Measurements from ENCODE around the gene YIF1B.

YIF1B gene

DNA sequence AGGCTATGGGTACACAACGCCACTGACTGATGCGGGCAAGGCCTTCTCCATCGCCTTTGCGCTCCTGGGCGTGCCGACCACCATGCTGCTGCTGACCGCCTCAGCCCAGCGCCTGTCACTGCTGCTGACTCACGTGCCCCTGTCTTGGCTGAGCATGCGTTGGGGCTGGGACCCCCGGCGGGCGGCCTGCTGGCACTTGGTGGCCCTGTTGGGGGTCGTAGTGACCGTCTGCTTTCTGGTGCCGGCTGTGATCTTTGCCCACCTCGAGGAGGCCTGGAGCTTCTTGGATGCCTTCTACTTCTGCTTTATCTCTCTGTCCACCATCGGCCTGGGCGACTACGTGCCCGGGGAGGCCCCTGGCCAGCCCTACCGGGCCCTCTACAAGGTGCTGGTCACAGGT is 10.8 kb upstream of the YIF1B start:
- TF ChIP-seq, protein P1, sequence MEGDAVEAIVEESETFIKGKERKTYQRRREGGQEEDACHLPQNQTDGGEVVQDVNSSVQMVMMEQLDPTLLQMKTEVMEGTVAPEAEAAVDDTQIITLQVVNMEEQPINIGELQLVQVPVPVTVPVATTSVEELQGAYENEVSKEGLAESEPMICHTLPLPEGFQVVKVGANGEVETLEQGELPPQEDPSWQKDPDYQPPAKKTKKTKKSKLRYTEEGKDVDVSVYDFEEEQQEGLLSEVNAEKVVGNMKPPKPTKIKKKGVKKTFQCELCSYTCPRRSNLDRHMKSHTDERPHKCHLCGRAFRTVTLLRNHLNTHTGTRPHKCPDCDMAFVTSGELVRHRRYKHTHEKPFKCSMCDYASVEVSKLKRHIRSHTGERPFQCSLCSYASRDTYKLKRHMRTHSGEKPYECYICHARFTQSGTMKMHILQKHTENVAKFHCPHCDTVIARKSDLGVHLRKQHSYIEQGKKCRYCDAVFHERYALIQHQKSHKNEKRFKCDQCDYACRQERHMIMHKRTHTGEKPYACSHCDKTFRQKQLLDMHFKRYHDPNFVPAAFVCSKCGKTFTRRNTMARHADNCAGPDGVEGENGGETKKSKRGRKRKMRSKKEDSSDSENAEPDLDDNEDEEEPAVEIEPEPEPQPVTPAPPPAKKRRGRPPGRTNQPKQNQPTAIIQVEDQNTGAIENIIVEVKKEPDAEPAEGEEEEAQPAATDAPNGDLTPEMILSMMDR (IDR thresholded peaks at IDR 0.05), result no peak
- H3K4me1 ChIP-seq, result peaks cover 0 to 6% (median 2%) of the 10 kb centered on the region in 4 donors
- intact Hi-C loops (cut with DNase I; ENCODE audit: low total_unique reads), result no loop called here
- H3K9me3 ChIP-seq, result no peaks in the 10 kb centered on the region
- no peak overlapping the region for H3K4me3 ChIP-seq
- DNase-seq, result no peak
- H3K36me3 ChIP-seq, result peaks cover 9 to 33% (median 17%) of the 10 kb centered on the region in 3 donors
- no peak overlapping the region for H3K27ac ChIP-seq
- H3K27me3 ChIP-seq, result no peaks in the 10 kb centered on the region

DNA sequence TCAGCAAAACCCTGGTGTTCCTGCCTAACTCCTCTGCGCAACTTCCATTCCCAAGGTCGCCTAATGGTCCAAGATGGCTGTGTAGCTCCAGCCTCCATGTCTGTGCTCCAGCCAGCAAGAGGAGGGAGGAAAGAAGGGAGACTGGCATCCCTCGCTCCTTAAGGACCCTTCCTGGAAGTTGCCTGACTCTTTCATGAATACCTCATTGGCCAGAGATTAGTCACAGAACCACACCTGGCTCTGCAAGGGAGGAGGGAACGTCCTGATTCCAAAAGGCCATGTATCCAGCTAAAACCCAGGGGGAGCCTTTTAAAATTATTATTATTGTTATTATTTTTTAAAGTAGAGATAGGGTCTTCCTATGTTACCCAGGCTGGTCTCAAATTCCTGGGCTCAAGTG is 8.7 kb upstream of the YIF1B start:
- Histone ChIP-seq H3K27me3 (no peaks in the 10 kb centered on the region), H3K36me3 (peaks cover 9 to 33% (median 17%) of the 10 kb centered on the region in 3 donors), H3K4me3 (no peak overlapping the region), H3K9me3 (no peaks in the 10 kb centered on the region), H3K4me1 (peaks cover 0 to 25% (median 13%) of the 10 kb centered on the region in 4 donors), H3K27ac (no peak overlapping the region)
- no peak for DNase-seq
- TF ChIP-seq, protein P1 (IDR thresholded peaks at IDR 0.05), result no peak
- intact Hi-C loops (cut with DNase I; ENCODE audit: low total_unique reads), result no loop called here

DNA sequence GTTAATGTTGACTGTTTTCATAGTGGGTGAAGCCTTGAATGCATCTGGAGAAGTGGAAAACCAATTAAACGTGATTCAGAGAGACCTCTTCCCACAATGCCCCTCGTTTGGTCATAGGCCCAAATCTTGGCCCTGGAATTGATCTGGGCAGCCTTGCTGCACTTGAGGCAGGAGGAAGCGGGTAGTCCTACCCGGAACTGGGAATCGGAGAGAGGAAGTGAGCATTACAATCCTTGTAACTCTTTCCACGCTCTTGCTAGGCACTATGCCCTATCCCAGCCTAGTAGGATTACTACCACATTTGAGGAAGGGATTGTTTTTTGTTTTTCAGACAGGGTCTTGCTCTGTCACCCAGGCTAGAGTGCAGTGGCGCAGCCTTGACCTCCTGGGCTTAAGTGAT is 7.5 kb upstream of the YIF1B start:
- no peaks in the 10 kb centered on the region for H3K9me3 ChIP-seq
- H3K27me3 ChIP-seq, result no peaks in the 10 kb centered on the region
- no peak for DNase-seq
- intact Hi-C loops (cut with DNase I; ENCODE audit: low total_unique reads), result no loop called here
- H3K4me1 ChIP-seq, result peaks cover 0 to 32% (median 21%) of the 10 kb centered on the region in 4 donors
- TF ChIP-seq, protein P1 (IDR thresholded peaks at IDR 0.05), result no peak
- no peak overlapping the region for H3K27ac ChIP-seq
- H3K4me3 ChIP-seq, result no peak overlapping the region
- H3K36me3 ChIP-seq, result peaks cover 9 to 31% (median 17%) of the 10 kb centered on the region in 3 donors

DNA sequence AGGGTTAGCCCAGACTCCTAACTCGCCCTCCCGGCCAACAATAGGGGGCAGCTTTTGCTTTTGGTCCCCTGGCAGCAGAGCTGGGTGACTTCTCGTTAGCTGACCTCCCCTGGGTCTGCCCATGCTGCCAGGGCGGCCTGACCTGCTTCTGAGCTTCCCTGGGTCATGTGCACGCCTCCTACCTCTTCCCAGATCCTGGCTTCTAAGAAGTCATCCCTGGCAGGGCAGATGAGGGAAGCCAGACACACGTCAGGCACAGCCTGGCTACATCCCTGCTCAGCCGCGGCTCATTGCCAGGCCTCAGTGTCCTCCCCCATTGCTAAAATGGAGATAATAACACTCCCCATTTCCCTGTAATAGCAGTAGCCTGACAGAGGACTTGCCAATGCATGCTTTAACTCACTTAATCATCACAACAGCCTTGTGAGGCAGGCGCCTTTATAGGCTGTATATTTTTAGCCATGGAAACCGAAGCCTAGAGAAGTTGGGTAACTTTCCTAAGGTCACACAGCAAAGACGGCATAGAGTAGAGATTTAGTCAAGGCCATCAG is 6.0 kb upstream of the YIF1B start:
- TF ChIP-seq, protein P1 (IDR thresholded peaks at IDR 0.05), result no peak
- peak overlapping the region; percentile 81 to 84 for H3K27ac ChIP-seq
- peaks cover 3 to 15% (median 5%) of the 10 kb centered on the region in 3 donors for H3K36me3 ChIP-seq
- H3K9me3 ChIP-seq, result no peaks in the 10 kb centered on the region
- peak overlapping the region; percentile 67 to 73 for H3K4me3 ChIP-seq
- H3K27me3 ChIP-seq, result no peaks in the 10 kb centered on the region
- intact Hi-C loops (cut with DNase I; ENCODE audit: low total_unique reads), result no loop called here
- peak in 1 of 2 donors; percentile 73 for DNase-seq
- peaks cover 0 to 32% (median 21%) of the 10 kb centered on the region in 4 donors for H3K4me1 ChIP-seq

DNA sequence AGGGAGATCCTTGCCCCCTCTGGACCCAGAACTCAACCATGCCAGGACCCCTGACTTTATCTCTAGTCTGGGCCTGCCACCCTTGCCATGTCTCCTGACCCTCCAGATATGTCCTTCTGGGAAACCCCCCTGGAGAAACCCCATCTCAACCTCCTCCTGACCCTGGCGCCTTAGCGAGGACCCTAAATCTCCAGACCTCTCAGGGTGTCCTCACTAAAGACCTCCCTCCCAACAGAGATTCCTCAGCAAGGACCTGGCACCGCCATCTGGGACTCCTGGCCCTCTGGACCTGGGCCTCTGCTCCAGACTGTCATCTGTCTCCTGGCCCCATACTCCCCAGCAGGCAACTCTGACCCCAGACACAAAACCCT is 5.2 kb upstream of the YIF1B start:
- intact Hi-C loops (cut with DNase I; ENCODE audit: low total_unique reads), result no loop called here
- TF ChIP-seq, protein P1 (IDR thresholded peaks at IDR 0.05), result no peak
- no peaks in the 10 kb centered on the region for H3K27me3 ChIP-seq
- H3K9me3 ChIP-seq, result no peaks in the 10 kb centered on the region
- peak overlapping the region; percentile 81 to 84 for H3K27ac ChIP-seq
- peak overlapping the region; percentile 67 to 73 for H3K4me3 ChIP-seq
- DNase-seq, result no peak
- H3K36me3 ChIP-seq, result peaks cover 0 to 9% (median 0%) of the 10 kb centered on the region in 3 donors
- peaks cover 4 to 37% (median 21%) of the 10 kb centered on the region in 4 donors for H3K4me1 ChIP-seq

Data from tibial artery (tissue), 4 donors.